Stimulated activated naive B cell treated with anti-CD40 and anti-IgM and Interleukin-4, amounts not matched to agents 10 μg/mL and 1 μg/mL and 100 μg/mL, for 72 hours (primary cell): Measurements from ENCODE around the gene SCD5.

Experiments
- ATAC-seq, 2 donors: fragments of 150-1000 bp; cut with Tn5 transposase; replicated peaks; 2 replicates each; pipeline ENCODE4 v1.10.0; 2021; ENCODE audit warnings: moderate library complexity in 1 of 2
- DNase-seq: peaks from one replicate; pipeline ENCODE4 v3.0.0; 2021
- H3K27ac Mint-ChIP-seq: one replicate; pipeline ENCODE4 v1.8.0; 2022; ENCODE audit warnings: mild to moderate bottlenecking, mixed read lengths
- H3K27me3 Mint-ChIP-seq, 2 donors: one replicate each; pipeline ENCODE4 v1.8.0; 2022; ENCODE audit warnings: mixed read lengths in 2 of 2
- H3K36me3 Mint-ChIP-seq, 2 donors: one replicate each; pipeline ENCODE4 v1.8.0; 2022; ENCODE audit warnings: mixed read lengths in 2 of 2, mild to moderate bottlenecking in 1 of 2
- H3K4me1 Mint-ChIP-seq, 2 donors: one replicate each; pipeline ENCODE4 v1.8.0; 2022; ENCODE audit warnings: mixed read lengths in 2 of 2, mild to moderate bottlenecking in 1 of 2
- H3K4me3 Mint-ChIP-seq, 2 donors: one replicate each; pipeline ENCODE4 v1.8.0; 2022; ENCODE audit warnings: mild to moderate bottlenecking in 2 of 2, mixed read lengths in 2 of 2, moderate library complexity in 1 of 2
- H3K9me3 Mint-ChIP-seq, 2 donors: one replicate each; pipeline ENCODE4 v1.8.0; 2022; ENCODE audit warnings: mixed read lengths in 2 of 2, mild to moderate bottlenecking in 1 of 2

SCD5 gene

GRCh38 chr4:82761229-82761628 is 37.4 kb downstream of the SCD5 start:
- H3K4me3 Mint-ChIP-seq: no peak overlapping the region
- peaks cover 0 to 5% of the 10 kb centered on the region in 2 donors for H3K36me3 Mint-ChIP-seq
- H3K4me1 Mint-ChIP-seq: peaks cover 7 to 8% of the 10 kb centered on the region in 2 donors
- peaks cover 7 to 8% of the 10 kb centered on the region in 2 donors for H3K9me3 Mint-ChIP-seq
- no peak for DNase-seq
- no peak for ATAC-seq
- H3K27ac Mint-ChIP-seq: no peak overlapping the region
- H3K27me3 Mint-ChIP-seq: peaks cover 0 to 6% of the 10 kb centered on the region in 2 donors

GRCh38 chr4:82758701-82759685 is 39.6 kb downstream of the SCD5 start:
- Mint-ChIP-seq H3K4me1 (peaks cover 7 to 9% of the 10 kb centered on the region in 2 donors), H3K4me3 (no peak overlapping the region), H3K27me3 (peaks cover 0 to 6% of the 10 kb centered on the region in 2 donors), H3K9me3 (peaks cover 0 to 2% of the 10 kb centered on the region in 2 donors), H3K27ac (no peak overlapping the region), H3K36me3 (peaks cover 0 to 5% of the 10 kb centered on the region in 2 donors)
- DNase-seq (no peak), ATAC-seq (peak; percentile 46 to 52)

GRCh38 chr4:82756061-82756460 is 42.5 kb downstream of the SCD5 start:
- no peak overlapping the region for H3K27ac Mint-ChIP-seq
- peaks cover 0 to 5% of the 10 kb centered on the region in 2 donors for H3K36me3 Mint-ChIP-seq
- peaks cover 7 to 12% of the 10 kb centered on the region in 2 donors for H3K4me1 Mint-ChIP-seq
- peaks cover 0 to 2% of the 10 kb centered on the region in 2 donors for H3K9me3 Mint-ChIP-seq
- no peak overlapping the region for H3K4me3 Mint-ChIP-seq
- ATAC-seq (no peak), DNase-seq (no peak)
- peaks cover 0 to 6% of the 10 kb centered on the region in 2 donors for H3K27me3 Mint-ChIP-seq

GRCh38 chr4:82755650-82756049 is 42.9 kb downstream of the SCD5 start:
- Mint-ChIP-seq H3K4me1 (peaks cover 7 to 12% of the 10 kb centered on the region in 2 donors), H3K4me3 (no peak overlapping the region), H3K36me3 (peaks cover 0 to 5% of the 10 kb centered on the region in 2 donors), H3K27me3 (peaks cover 0 to 6% of the 10 kb centered on the region in 2 donors), H3K27ac (no peak overlapping the region), H3K9me3 (peaks cover 0 to 2% of the 10 kb centered on the region in 2 donors)
- ATAC-seq (no peak), DNase-seq (no peak)

GRCh38 chr4:82754513-82755165 is 44.0 kb downstream of the SCD5 start:
- Mint-ChIP-seq H3K9me3 (peaks cover 0 to 2% of the 10 kb centered on the region in 2 donors), H3K27ac (no peak overlapping the region), H3K27me3 (peaks cover 0 to 6% of the 10 kb centered on the region in 2 donors), H3K4me1 (peaks cover 7 to 12% of the 10 kb centered on the region in 2 donors), H3K36me3 (peaks cover 0 to 5% of the 10 kb centered on the region in 2 donors), H3K4me3 (no peak overlapping the region)
- no peak for ATAC-seq
- no peak for DNase-seq

GRCh38 chr4:82753725-82754410 is 44.7 kb downstream of the SCD5 start:
- ATAC-seq: no peak
- peaks cover 2 to 6% of the 10 kb centered on the region in 2 donors for H3K4me1 Mint-ChIP-seq

GRCh38 chr4:82753238-82753637 is 45.4 kb downstream of the SCD5 start:
- peaks cover 0 to 2% of the 10 kb centered on the region in 2 donors for H3K9me3 Mint-ChIP-seq
- H3K36me3 Mint-ChIP-seq: no peaks in the 10 kb centered on the region
- H3K27ac Mint-ChIP-seq: no peak overlapping the region
- DNase-seq (no peak), ATAC-seq (no peak)
- H3K4me3 Mint-ChIP-seq: no peak overlapping the region
- no peaks in the 10 kb centered on the region for H3K27me3 Mint-ChIP-seq
- H3K4me1 Mint-ChIP-seq: peaks cover 0 to 5% of the 10 kb centered on the region in 2 donors

More at GRCh38 chr4:82753725-82754410, 44.7 kb downstream of the SCD5 start:
- Mint-ChIP-seq H3K4me3 (no peak overlapping the region), H3K27ac (no peak overlapping the region), H3K36me3 (no peaks in the 10 kb centered on the region), H3K27me3 (peaks cover 0 to 2% of the 10 kb centered on the region in 2 donors), H3K9me3 (peaks cover 0 to 2% of the 10 kb centered on the region in 2 donors)
- DNase-seq: no peak

GRCh38 chr4:82748810-82749470 is 49.7 kb downstream of the SCD5 start:
- no peak overlapping the region for H3K4me3 Mint-ChIP-seq
- DNase-seq (no peak), ATAC-seq (no peak)
- H3K4me1 Mint-ChIP-seq: peaks cover 0 to 2% of the 10 kb centered on the region in 2 donors
- H3K27me3 Mint-ChIP-seq: no peaks in the 10 kb centered on the region
- H3K9me3 Mint-ChIP-seq: no peaks in the 10 kb centered on the region
- H3K36me3 Mint-ChIP-seq: no peaks in the 10 kb centered on the region
- H3K27ac Mint-ChIP-seq: no peak overlapping the region

- Mint-ChIP-seq H3K4me1 (no peaks in the 10 kb centered on the region), H3K27ac (no peak overlapping the region), H3K27me3 (no peaks in the 10 kb centered on the region), H3K9me3 (no peaks in the 10 kb centered on the region), H3K4me3 (no peak overlapping the region), H3K36me3 (no peaks in the 10 kb centered on the region)
- ATAC-seq: no peak
- DNase-seq: no peak
Observed at GRCh38 chr4:82747686-82748575, 50.7 kb downstream of the SCD5 start.

- Mint-ChIP-seq H3K4me3 (no peak overlapping the region), H3K4me1 (no peaks in the 10 kb centered on the region), H3K9me3 (no peaks in the 10 kb centered on the region), H3K27ac (no peak overlapping the region), H3K27me3 (no peaks in the 10 kb centered on the region), H3K36me3 (no peaks in the 10 kb centered on the region)
- ATAC-seq (peak; percentile 21 to 36), DNase-seq (no peak)
Observed at GRCh38 chr4:82746705-82747574, 51.7 kb downstream of the SCD5 start.

- no peak for DNase-seq
- Mint-ChIP-seq H3K27ac (no peak overlapping the region), H3K4me1 (no peaks in the 10 kb centered on the region), H3K9me3 (no peaks in the 10 kb centered on the region), H3K27me3 (peaks cover 0 to 3% of the 10 kb centered on the region in 2 donors), H3K4me3 (no peak overlapping the region), H3K36me3 (no peaks in the 10 kb centered on the region)
- no peak for ATAC-seq
Observed at GRCh38 chr4:82745173-82745842, 53.3 kb downstream of the SCD5 start.
